ENCODE measurements around the gene TMEM182.

DNA sequence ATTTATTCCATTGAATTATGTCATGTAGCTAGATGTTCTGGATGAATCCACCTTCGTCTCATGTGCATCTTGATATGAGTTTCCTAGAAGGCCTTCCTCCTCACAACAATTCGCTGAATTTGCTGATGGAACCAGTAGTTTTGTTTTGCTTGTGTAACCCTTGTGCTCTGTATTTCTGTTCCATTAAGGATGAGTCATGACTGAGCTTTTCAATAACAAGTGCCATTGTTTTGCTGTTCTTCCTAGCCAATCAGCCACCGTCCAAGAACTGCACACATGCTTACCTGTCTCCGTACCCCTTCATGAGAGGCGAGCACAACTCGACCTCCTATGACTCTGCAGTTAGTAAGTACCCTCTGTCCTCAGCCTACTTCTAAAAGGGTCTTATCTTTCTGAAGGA, 2.3 kb downstream of the TMEM182 start:
- TF ChIP-seq, protein P1, sequence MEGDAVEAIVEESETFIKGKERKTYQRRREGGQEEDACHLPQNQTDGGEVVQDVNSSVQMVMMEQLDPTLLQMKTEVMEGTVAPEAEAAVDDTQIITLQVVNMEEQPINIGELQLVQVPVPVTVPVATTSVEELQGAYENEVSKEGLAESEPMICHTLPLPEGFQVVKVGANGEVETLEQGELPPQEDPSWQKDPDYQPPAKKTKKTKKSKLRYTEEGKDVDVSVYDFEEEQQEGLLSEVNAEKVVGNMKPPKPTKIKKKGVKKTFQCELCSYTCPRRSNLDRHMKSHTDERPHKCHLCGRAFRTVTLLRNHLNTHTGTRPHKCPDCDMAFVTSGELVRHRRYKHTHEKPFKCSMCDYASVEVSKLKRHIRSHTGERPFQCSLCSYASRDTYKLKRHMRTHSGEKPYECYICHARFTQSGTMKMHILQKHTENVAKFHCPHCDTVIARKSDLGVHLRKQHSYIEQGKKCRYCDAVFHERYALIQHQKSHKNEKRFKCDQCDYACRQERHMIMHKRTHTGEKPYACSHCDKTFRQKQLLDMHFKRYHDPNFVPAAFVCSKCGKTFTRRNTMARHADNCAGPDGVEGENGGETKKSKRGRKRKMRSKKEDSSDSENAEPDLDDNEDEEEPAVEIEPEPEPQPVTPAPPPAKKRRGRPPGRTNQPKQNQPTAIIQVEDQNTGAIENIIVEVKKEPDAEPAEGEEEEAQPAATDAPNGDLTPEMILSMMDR (IDR thresholded peaks at IDR 0.05 in 4 of 5, conservative IDR thresholded peaks at IDR 0.05 in 1 of 5), result no peak
- TF ChIP-seq POLR2A (IDR thresholded peaks at IDR 0.05), result no peak

Data from gastrocnemius medialis (tissue), 4 donors.